Neural cell (in vitro differentiated cells): ENCODE measurements around the gene LRRK2. TPM values are rescaled to one million over a fixed set of nuclear protein-coding genes. Genes with fewer than 3 reads are reported as not detected.
"Not testable (repeated sequence)": the region's sequence is repeated elsewhere in the genome, so short reads cannot be mapped to it uniquely, and the experiment has no call there.

ENCODE experiments used
- H2AFZ ChIP-seq: fragments of 200-600, 300-800 bp; sonication (generic), shearing (Covaris generic); 2 replicates; pipeline ENCODE4 v1.6.0; 2014; ENCODE audit warnings: low read depth, mild to moderate bottlenecking, antibody characterized with exemption, low read length, moderate library complexity
- H3F3A ChIP-seq: fragments of 200-600 bp; shearing (Covaris generic); 2 replicates; pipeline ENCODE4 v1.6.1; 2016; ENCODE audit warnings: mild to moderate bottlenecking, moderate library complexity, mixed read lengths, antibody characterized with exemption, low read length; ENCODE audit not compliant: insufficient read depth, poor library complexity, severe bottlenecking
- H3K27ac ChIP-seq: fragments of 200-600, 300-800 bp; sonication (generic), shearing (Covaris generic); 2 replicates; pipeline ENCODE4 v1.5.1; 2014; ENCODE audit warnings: mild to moderate bottlenecking, low read length, moderate library complexity
- H3K27me3 ChIP-seq: fragments of 300-800, 200-600 bp; sonication (generic), shearing (Covaris generic); 2 replicates; pipeline ENCODE4 v1.6.0; 2014; ENCODE audit warnings: mild to moderate bottlenecking, low read depth, low read length, moderate library complexity; ENCODE audit not compliant: insufficient read depth
- H3K36me3 ChIP-seq: fragments of 300-800, 200-600 bp; sonication (generic), shearing (Covaris generic); 2 replicates; pipeline ENCODE4 v1.5.1; 2014; ENCODE audit warnings: mild to moderate bottlenecking, antibody characterized with exemption, low read length, moderate library complexity; ENCODE audit not compliant: insufficient read depth
- H3K4me2 ChIP-seq: fragments of 300-800, 200-600 bp; sonication (generic), shearing (Covaris generic); 2 replicates; pipeline ENCODE4 v1.6.0; 2014; ENCODE audit warnings: mild to moderate bottlenecking, low read length
- H3K4me3 ChIP-seq: fragments of 300-800, 200-600 bp; sonication (generic), shearing (Covaris generic); 2 replicates; pipeline ENCODE4 v1.5.1; 2014; ENCODE audit warnings: mild to moderate bottlenecking, low read length, moderate library complexity
- H3K79me2 ChIP-seq: fragments of 200-600 bp; shearing (Covaris generic); replicated peaks from 2 replicates; pipeline ENCODE4 v1.6.0; 2014; ENCODE audit warnings: mild to moderate bottlenecking, low read length, moderate library complexity; ENCODE audit not compliant: insufficient read depth
- H3K9ac ChIP-seq: fragments of 300-800, 200-600 bp; sonication (generic), shearing (Covaris generic); 2 replicates; pipeline ENCODE4 v1.6.1; 2016; ENCODE audit warnings: mild to moderate bottlenecking, low read length, mixed read lengths
- H3K9me2 ChIP-seq: fragments of 200-600 bp; shearing (Covaris generic); 2 replicates; pipeline ENCODE4 v1.6.1; 2016; ENCODE audit warnings: mild to moderate bottlenecking, low read length, mixed read lengths; ENCODE audit not compliant: insufficient read depth
- H3K9me3 ChIP-seq: fragments of 200-600, 300-800 bp; sonication (generic), shearing (Covaris generic); 2 replicates; pipeline ENCODE4 v1.6.1; 2016; ENCODE audit warnings: mild to moderate bottlenecking, mixed run types, low read length, moderate library complexity, mixed read lengths
- H4K20me1 ChIP-seq: fragments of 200-600 bp; shearing (Covaris generic); 2 replicates; pipeline ENCODE4 v1.6.1; 2016; ENCODE audit warnings: mild to moderate bottlenecking, mixed run types; ENCODE audit not compliant: insufficient read depth
- CTCF ChIP-seq: fragments of 450-650 bp; IDR thresholded peaks from 2 replicates; pipeline ENCODE4 v1.5.1; 2014; ENCODE audit warnings: antibody characterized with exemption, mild to moderate bottlenecking, moderate library complexity; ENCODE audit not compliant: poor library complexity, severe bottlenecking
- EP300 ChIP-seq: fragments of 450-650 bp; conservative IDR thresholded peaks from 2 replicates; pipeline ENCODE4 v1.6.1; 2014; ENCODE audit warnings: antibody characterized with exemption, mild to moderate bottlenecking, moderate library complexity; ENCODE audit not compliant: poor library complexity, severe bottlenecking
- EZH2 ChIP-seq: fragments of 200-600, 300-800 bp; shearing (Covaris generic), sonication (generic); IDR thresholded peaks from 2 replicates; pipeline ENCODE4 v1.6.1; 2014; ENCODE audit warnings: antibody characterized with exemption, low read length, borderline replicate concordance, mild to moderate bottlenecking; ENCODE audit not compliant: insufficient read depth, poor library complexity, severe bottlenecking
- MXI1 ChIP-seq: fragments of 450-650 bp; conservative IDR thresholded peaks from 2 replicates; pipeline ENCODE4 v1.6.1; 2014; ENCODE audit warnings: antibody characterized with exemption, mild to moderate bottlenecking; ENCODE audit not compliant: poor library complexity, severe bottlenecking
- POLR2AphosphoS5 ChIP-seq: IDR thresholded peaks from 2 replicates; pipeline ENCODE4 v1.6.1; 2012
- RAD21 ChIP-seq: fragments of 450-650 bp; conservative IDR thresholded peaks from 2 replicates; pipeline ENCODE4 v1.6.1; 2014; ENCODE audit warnings: antibody characterized with exemption, mild to moderate bottlenecking, moderate library complexity
- REST ChIP-seq: IDR thresholded peaks from 2 replicates; pipeline ENCODE4 v1.6.1; 2012; ENCODE audit warnings: borderline replicate concordance
- SMC3 ChIP-seq: fragments of 450-650 bp; conservative IDR thresholded peaks from 2 replicates; pipeline ENCODE4 v1.6.1; 2014; ENCODE audit warnings: antibody characterized with exemption, mild to moderate bottlenecking, moderate library complexity; ENCODE audit not compliant: poor library complexity
- TAF1 ChIP-seq: IDR thresholded peaks from 2 replicates; pipeline ENCODE4 v1.6.1; 2012; ENCODE audit warnings: low read depth
- polyA plus RNA-seq: library from polyadenylated mRNA; depleted of rRNA; stranded (reverse); fragments of >200 nt; gene quantifications from 2 replicates; pipeline ENCODE4 v1.2.3, GENCODE V29; 2014

LRRK2 gene
- polyA plus RNA-seq, 1 donor from 2014 or later = 0.54 TPM

DNA sequence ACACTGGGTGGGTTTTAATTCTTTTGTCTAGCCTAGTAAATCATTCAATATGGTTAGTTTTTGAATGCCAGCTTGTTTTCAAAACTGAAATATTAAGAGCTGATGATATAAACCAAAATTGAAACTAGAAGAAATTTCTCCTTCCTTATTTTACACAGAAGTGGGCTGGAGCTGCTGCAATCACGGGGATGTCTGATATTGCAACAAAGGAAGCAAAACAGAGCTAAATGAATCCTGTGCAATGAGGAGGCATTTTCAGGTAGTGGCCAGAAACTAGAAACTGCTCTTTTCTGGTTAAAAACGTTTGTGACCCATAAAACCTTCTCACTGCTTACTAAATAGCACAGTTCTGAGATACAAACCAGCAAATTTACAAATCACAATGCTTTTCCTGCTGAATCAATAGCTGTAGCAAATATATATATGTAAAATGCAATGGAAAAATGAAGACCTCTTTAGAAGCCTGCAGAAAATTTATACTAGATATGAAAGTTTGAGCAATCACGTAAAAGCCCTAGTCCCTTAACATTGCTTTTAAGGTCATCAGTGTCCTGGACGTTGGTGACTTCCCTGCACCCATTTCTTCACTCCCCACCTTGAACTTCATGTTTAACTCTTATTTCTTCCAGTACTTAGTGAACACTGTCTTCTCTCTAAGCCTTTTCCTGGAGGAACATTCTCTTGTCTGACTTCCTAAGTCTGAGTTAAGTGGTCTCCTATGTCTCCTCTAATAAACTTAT is 15.9 kb upstream of the LRRK2 start:
- H3K27me3 ChIP-seq = no peaks in the 10 kb centered on the region
- H3K9ac ChIP-seq = no peak overlapping the region
- H3K36me3 ChIP-seq = no peaks in the 10 kb centered on the region
- no peak overlapping the region for H2AFZ ChIP-seq
- H3F3A ChIP-seq = no peaks in the 10 kb centered on the region
- H3K9me3 ChIP-seq = peaks cover 3% of the 10 kb centered on the region
- no peak overlapping the region for H3K4me2 ChIP-seq
- H3K79me2 ChIP-seq = no peaks in the 10 kb centered on the region
- TF ChIP-seq MXI1 (no peak), EP300 (no peak), TAF1 (no peak), SMC3 (no peak), EZH2 (no peak), POLR2AphosphoS5 (no peak), RAD21 (no peak), CTCF (no peak), REST (no peak)
- no peak overlapping the region for H3K27ac ChIP-seq
- H4K20me1 ChIP-seq = no peaks in the 10 kb centered on the region
- H3K9me2 ChIP-seq = no peaks in the 10 kb centered on the region
- H3K4me3 ChIP-seq = no peak overlapping the region

- H3K9me2 ChIP-seq = no peaks in the 10 kb centered on the region
- no peak overlapping the region for H3K4me3 ChIP-seq
- H2AFZ ChIP-seq = no peak overlapping the region
- no peaks in the 10 kb centered on the region for H3K27me3 ChIP-seq
- no peaks in the 10 kb centered on the region for H3K36me3 ChIP-seq
- H3F3A ChIP-seq = no peaks in the 10 kb centered on the region
- H4K20me1 ChIP-seq = no peaks in the 10 kb centered on the region
- TF ChIP-seq RAD21 (no peak), CTCF (no peak), EZH2 (no peak), TAF1 (no peak), REST (no peak), POLR2AphosphoS5 (no peak), SMC3 (no peak), EP300 (no peak), MXI1 (no peak)
- no peaks in the 10 kb centered on the region for H3K79me2 ChIP-seq
- no peak overlapping the region for H3K27ac ChIP-seq
- no peak overlapping the region for H3K9ac ChIP-seq
- H3K4me2 ChIP-seq = no peak overlapping the region
- H3K9me3 ChIP-seq = peaks cover 3% of the 10 kb centered on the region
Measured at GRCh38 chr12:40209886-40210285, 14.9 kb upstream of the LRRK2 start.

GRCh38 chr12:40211186-40211585 is 13.6 kb upstream of the LRRK2 start:
- H3K9me3 ChIP-seq, H3K9me2 ChIP-seq, H3K79me2 ChIP-seq, H4K20me1 ChIP-seq, H3K36me3 ChIP-seq, H3F3A ChIP-seq, H3K4me2 ChIP-seq, H2AFZ ChIP-seq, H3K27ac ChIP-seq, H3K4me3 ChIP-seq, H3K9ac ChIP-seq, H3K27me3 ChIP-seq: not testable (repeated sequence)
